AML-193 (cell line): Measurements from ENCODE around the gene METTL4.
A peak's percentile ranks its signal among the peaks of the same experiment; 100 is the strongest.

Experiments
- DNase-seq, 2 experiments: peaks; one replicate each; lab custom pipeline; 2025; lab: John Stamatoyannopoulos, UW

METTL4 gene

GRCh38 chr18:2518473-2518872 is 52.8 kb downstream of the METTL4 start:
- no peak for DNase-seq

- DNase-seq, result peak; percentile 78 to 81
Observed at GRCh38 chr18:2515908-2516625, 55.2 kb downstream of the METTL4 start.

- no peak for DNase-seq
Observed at GRCh38 chr18:2515171-2515787, 56.0 kb downstream of the METTL4 start.

GRCh38 chr18:2513616-2514015 is 57.7 kb downstream of the METTL4 start:
- DNase-seq, result no peak

GRCh38 chr18:2512059-2512458 is 59.2 kb downstream of the METTL4 start:
- no peak for DNase-seq

- no peak for DNase-seq
Observed at GRCh38 chr18:2511451-2511850, 59.9 kb downstream of the METTL4 start.

GRCh38 chr18:2510416-2510815 is 60.9 kb downstream of the METTL4 start:
- no peak for DNase-seq

- DNase-seq, result no peak
Observed at GRCh38 chr18:2508678-2509077, 62.6 kb downstream of the METTL4 start.

GRCh38 chr18:2508155-2508554 is 63.1 kb downstream of the METTL4 start:
- no peak for DNase-seq

- no peak for DNase-seq
Observed at GRCh38 chr18:2504642-2505041, 66.7 kb downstream of the METTL4 start.

- DNase-seq, result no peak
Observed at GRCh38 chr18:2502880-2503279, 68.4 kb downstream of the METTL4 start.

GRCh38 chr18:2502394-2502793 is 68.9 kb downstream of the METTL4 start:
- DNase-seq, result no peak

GRCh38 chr18:2497797-2498196 is 73.5 kb downstream of the METTL4 start:
- no peak for DNase-seq

- DNase-seq, result no peak
Observed at GRCh38 chr18:2495381-2495780, 75.9 kb downstream of the METTL4 start.

GRCh38 chr18:2494921-2495320 is 76.4 kb downstream of the METTL4 start:
- no peak for DNase-seq
